Stomach smooth muscle (tissue), 2 donors: ENCODE data around the gene SCRG1.

ENCODE experiments used
- H3K27ac ChIP-seq: one replicate; pipeline ENCODE4 v1.7.0; 2013; ENCODE audit warnings: mild to moderate bottlenecking, low read length, inconsistent platforms
- H3K27me3 ChIP-seq, 2 donors: one replicate each; pipeline ENCODE4 v1.7.0; 2013; ENCODE audit warnings: low read length in 2 of 2; ENCODE audit not compliant: insufficient read depth in 2 of 2, control insufficient read depth in 1 of 2
- H3K36me3 ChIP-seq, 2 donors: one replicate each; pipeline ENCODE4 v1.7.0; 2013; ENCODE audit warnings: low read length in 2 of 2; ENCODE audit not compliant: control insufficient read depth in 2 of 2, insufficient read depth in 2 of 2
- H3K4me1 ChIP-seq: one replicate; pipeline ENCODE4 v1.7.0; 2013; ENCODE audit warnings: low read length; ENCODE audit not compliant: control insufficient read depth, insufficient read depth
- H3K4me3 ChIP-seq, 2 donors: one replicate each; pipeline ENCODE4 v1.7.0; 2013; ENCODE audit warnings: low read length in 2 of 2
- H3K9ac ChIP-seq, 2 donors: one replicate each; pipeline ENCODE4 v1.7.0; 2013; ENCODE audit warnings: low read length in 2 of 2, mild to moderate bottlenecking in 1 of 2
- H3K9me3 ChIP-seq, 2 donors: one replicate each; pipeline ENCODE4 v1.7.0; 2013; ENCODE audit warnings: low read length in 2 of 2; ENCODE audit not compliant: control insufficient read depth in 2 of 2
- donor health status: healthy.
- donor health status: Pancreatic carcinoma.

Gene SCRG1

DNA sequence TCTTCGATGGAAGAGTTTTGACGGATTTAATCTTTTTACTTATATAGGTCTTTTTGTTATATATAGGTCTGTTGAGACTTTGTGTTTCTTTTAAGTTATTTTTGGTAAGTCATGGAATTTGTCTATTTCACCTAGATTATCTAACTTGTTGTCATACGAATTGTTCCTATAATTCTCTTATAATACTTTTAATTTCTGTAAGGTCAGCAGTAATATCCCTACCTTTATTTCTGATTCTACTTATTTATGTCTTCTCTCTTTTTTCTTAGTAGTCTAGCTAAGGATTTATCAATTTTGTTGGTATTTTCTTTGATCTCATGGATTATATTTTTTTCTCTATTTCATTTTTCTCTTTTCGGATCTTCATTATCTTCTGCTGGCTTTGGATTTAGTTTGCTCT lies 16.6 kb downstream of the SCRG1 start:
- Histone ChIP-seq H3K4me1 (peaks cover 3% of the 10 kb centered on the region), H3K9me3 (no peaks in the 10 kb centered on the region), H3K27me3 (no peaks in the 10 kb centered on the region), H3K9ac (no peak overlapping the region), H3K27ac (no peak overlapping the region), H3K36me3 (peaks cover 0 to 4% of the 10 kb centered on the region in 2 donors), H3K4me3 (no peak overlapping the region)

DNA sequence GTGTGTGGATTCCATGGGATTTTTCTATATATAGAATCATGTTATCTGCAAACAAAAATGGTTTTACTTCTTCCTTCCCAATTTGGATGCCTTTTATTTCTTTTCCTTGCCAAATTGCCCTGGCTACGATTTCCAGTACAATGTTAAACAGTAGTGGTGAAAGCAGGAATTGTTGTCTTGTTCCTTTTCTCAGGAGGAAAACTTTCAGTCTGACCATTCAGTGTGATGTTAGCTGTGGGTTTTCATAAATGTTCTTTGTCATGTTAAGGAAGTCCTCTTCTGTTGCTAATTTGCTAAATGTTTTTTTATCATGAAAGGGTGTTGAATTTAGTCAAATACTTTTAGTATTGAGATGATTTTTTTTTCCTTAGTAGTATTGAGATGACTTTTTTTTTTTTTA lies 17.3 kb downstream of the SCRG1 start:
- Histone ChIP-seq H3K27ac (no peak overlapping the region), H3K36me3 (peaks cover 0 to 4% of the 10 kb centered on the region in 2 donors), H3K4me1 (peaks cover 3% of the 10 kb centered on the region), H3K27me3 (no peaks in the 10 kb centered on the region), H3K4me3 (no peak overlapping the region), H3K9me3 (no peaks in the 10 kb centered on the region), H3K9ac (no peak overlapping the region)

DNA sequence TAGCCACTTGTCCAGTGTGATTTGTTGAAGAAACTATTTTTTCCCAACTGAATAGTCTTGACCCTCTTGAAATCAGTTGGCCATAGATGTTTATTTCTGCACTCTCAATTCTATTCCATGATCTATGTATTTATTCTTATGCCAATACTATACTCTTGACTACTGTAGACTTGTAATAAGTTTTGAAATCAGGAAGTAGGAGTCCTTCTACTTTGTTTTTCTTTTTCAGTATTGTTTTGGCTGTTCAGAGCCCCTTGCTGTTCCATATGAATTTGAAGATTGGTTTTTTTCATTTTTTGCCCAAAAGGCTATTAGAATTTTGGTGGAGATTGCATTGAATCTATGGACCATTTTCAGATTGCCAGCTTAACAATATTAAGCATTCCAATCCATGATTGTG lies 17.9 kb downstream of the SCRG1 start:
- peaks cover 3% of the 10 kb centered on the region for H3K4me1 ChIP-seq

DNA sequence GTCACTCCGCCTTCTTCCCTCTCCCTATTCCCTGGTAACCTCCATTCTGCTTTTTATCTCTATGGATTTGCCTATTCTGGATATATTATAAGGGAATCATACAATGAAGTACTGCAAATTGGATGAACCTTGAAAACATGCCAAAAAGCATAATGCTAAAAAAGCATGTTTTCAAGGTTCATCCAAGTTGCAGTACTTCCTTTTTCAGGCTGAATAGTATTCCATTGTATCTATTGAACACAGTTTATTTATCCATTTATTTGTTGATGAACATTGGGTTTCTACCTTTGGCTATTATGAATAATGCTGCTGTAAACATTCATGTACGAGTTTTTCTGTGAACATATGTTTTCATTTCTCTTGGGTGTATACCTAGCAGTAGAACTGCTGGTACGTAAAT lies 19.0 kb downstream of the SCRG1 start:
- no peak overlapping the region for H3K9ac ChIP-seq
- H3K9me3 ChIP-seq: no peaks in the 10 kb centered on the region
- H3K27ac ChIP-seq: no peak overlapping the region
- H3K4me1 ChIP-seq: peaks cover 6% of the 10 kb centered on the region
- H3K4me3 ChIP-seq: no peak overlapping the region
- no peaks in the 10 kb centered on the region for H3K27me3 ChIP-seq
- peaks cover 0 to 4% of the 10 kb centered on the region in 2 donors for H3K36me3 ChIP-seq

More for the DNA sequence above, 17.9 kb downstream of the SCRG1 start:
- Histone ChIP-seq H3K27me3 (no peaks in the 10 kb centered on the region), H3K27ac (no peak overlapping the region), H3K9ac (no peak overlapping the region), H3K4me3 (no peak overlapping the region), H3K9me3 (no peaks in the 10 kb centered on the region), H3K36me3 (peaks cover 0 to 4% of the 10 kb centered on the region in 2 donors)

DNA sequence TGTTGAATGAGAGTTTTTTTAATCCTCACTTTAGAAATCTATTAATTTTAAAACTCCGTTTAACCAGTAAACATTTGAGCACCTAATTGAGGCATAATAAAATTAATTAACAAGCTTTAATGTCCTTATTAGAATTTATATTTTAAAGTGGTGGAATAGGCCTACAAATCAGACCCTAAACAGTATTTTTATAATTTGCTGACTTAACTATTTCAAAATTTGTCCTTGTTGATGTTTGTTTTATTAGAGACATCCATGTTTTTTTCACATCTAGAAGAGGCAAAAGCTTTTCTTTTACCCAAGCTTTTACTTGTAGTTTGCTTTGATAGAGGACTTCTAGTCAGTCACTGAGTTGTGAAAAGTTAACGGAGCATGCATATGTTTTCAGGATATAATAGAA lies 24.3 kb downstream of the SCRG1 start:
- H3K27ac ChIP-seq: peak overlapping the region; percentile 12
- H3K36me3 ChIP-seq: peaks cover 0 to 4% of the 10 kb centered on the region in 2 donors
- peaks cover 9% of the 10 kb centered on the region for H3K4me1 ChIP-seq
- H3K9me3 ChIP-seq: no peaks in the 10 kb centered on the region
- H3K4me3 ChIP-seq: no peak overlapping the region
- no peak overlapping the region for H3K9ac ChIP-seq
- no peaks in the 10 kb centered on the region for H3K27me3 ChIP-seq

DNA sequence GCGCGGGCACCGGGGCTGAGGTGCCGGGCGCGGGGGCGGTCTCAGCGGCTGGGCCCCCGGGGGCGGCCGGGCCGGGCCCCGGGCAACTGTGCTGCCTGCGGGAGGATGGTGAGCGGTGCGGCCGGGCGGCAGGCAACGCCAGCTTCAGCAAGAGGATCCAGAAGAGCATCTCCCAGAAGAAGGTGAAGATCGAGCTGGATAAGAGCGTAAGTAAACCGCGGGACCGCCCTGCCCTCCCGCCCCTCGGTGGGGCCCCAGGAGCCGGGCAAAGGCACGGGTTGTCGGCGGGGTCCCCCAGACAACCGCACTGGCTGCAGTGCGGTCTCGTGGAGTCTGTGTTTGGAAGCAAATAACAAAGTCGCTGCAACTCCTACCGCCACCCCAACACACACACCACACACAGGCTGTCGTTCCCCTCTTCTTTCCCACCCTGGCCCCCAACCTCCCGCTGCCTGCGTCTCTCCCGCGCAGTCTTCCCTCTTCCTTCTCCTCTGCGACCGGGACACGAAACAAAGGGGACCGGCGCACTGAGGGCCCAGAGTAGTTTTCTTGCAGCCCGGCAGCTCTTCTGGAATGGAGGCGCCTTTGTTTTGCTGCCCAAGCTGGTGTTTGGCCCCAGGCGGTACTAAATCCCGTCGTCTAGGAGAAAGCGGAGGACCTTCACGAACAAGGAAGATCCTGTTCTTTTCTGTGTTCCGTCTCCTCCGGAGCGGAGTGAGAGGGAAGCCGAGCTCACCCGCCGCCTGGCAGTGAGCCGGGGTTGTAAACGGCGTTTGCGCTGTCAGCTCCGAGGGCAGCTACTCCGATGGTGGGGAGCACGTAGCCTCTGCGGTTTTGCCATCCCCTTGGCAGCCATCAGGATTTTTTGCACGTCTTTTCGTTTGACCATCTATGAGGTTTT lies 27.4 kb downstream of the SCRG1 start:
- Histone ChIP-seq H3K4me1 (peaks cover 6% of the 10 kb centered on the region), H3K9ac (peak overlapping the region; percentile 80 to 85), H3K4me3 (peak overlapping the region; percentile 94 to 96), H3K36me3 (no peaks in the 10 kb centered on the region), H3K27me3 (no peaks in the 10 kb centered on the region), H3K27ac (peak overlapping the region; percentile 94), H3K9me3 (no peaks in the 10 kb centered on the region)

DNA sequence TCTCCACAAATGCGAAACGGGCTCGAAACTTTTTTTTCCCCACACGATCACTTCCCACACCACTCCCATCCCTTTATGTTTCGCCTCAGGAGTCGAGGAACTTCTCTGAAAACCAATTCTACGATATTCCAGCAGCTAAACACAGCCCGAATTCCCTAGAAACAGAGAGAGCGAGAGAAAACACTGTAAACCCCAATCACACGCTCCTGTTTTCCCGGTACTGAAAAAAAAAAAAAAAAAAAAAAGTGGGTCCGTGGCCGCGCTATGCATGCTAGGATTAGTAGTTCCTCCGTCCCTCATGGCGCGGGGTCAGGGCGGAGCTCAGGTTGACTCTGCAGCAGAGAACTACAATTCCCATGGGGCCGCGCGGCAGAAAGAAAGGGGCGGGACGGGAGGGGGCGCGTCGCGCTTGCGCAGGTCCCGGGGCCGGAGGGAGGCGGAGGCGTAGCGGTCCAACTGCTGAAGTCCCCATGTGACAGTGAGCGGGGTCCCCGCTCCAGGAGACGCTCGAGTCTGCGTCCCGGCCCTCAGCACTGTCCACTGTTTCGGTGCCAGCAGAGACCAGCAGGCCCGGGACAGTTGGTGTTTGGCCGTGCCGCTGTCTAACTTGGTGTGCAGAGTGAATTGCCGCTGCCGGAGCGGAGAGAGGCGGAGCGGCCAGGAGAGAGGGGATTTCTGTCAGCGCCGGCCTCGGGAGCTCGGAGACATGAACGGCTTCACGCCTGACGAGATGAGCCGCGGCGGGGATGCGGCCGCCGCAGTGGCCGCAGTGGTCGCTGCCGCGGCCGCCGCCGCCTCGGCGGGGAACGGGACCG lies 28.2 kb downstream of the SCRG1 start, which contains the start of gene SAP30:
SAP30 (plus strand) TSS at position 478 of the 815 bp plus-strand sequence; CDS start at position 707, 229 bp downstream.
- H3K4me3 ChIP-seq: peak within 1 kb of the TSS; percentile 94 to 96
- H3K4me1 ChIP-seq: peaks cover 6% of the 10 kb centered on the region
- H3K36me3 ChIP-seq: no peaks in the 10 kb centered on the region
- peak within 1 kb of the TSS; percentile 94 for H3K27ac ChIP-seq
- peak within 1 kb of the TSS; percentile 87 to 95 for H3K9ac ChIP-seq
- no peaks in the 10 kb centered on the region for H3K27me3 ChIP-seq
- no peaks in the 10 kb centered on the region for H3K9me3 ChIP-seq

DNA sequence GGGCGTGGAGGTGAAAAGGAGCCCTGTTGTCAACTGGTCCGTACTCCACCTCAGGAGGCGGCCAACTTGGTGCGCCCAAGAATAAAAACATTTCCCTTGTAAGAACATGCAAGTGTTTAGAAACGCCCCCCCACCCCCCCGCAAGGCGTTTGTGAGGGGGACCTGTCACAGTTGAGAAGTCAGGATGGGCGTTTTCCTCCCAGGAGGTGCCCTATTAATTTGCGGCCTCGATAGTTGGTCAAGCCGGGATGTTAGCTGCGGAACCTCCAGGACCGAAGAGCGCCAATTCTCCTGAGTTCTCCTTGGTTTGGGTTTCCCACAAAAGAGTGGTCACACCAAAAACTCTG lies 28.8 kb downstream of the SCRG1 start:
- Histone ChIP-seq H3K4me1 (peaks cover 4% of the 10 kb centered on the region), H3K4me3 (peak overlapping the region; percentile 60 to 94), H3K27ac (peak overlapping the region; percentile 94), H3K36me3 (no peaks in the 10 kb centered on the region), H3K9ac (peak overlapping the region; percentile 87 to 95), H3K27me3 (no peaks in the 10 kb centered on the region), H3K9me3 (no peaks in the 10 kb centered on the region)

DNA sequence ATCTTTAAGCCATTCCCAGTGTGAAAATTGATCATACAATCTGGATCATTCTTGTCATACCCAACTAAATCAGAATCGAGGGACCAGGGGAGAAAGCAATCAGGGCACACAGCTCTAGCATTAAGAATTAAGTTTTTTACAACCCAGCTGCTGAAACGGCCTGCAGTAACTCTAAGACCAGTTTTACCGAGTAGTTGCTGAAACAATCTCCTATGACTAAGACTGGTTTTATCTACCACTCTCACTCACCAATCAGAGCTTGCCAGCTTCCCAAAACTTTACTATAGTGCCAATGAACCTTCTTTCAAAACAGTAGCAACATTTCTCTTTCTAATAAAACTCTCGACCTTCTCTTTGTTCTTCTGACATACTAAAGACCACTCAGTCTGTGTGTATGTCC lies 31.0 kb downstream of the SCRG1 start:
- Histone ChIP-seq H3K9ac (peak overlapping the region in 1 of 2 donors; percentile 5), H3K4me3 (peak overlapping the region in 1 of 2 donors; percentile 52), H3K9me3 (no peaks in the 10 kb centered on the region), H3K36me3 (no peaks in the 10 kb centered on the region), H3K27me3 (no peaks in the 10 kb centered on the region), H3K27ac (no peak overlapping the region), H3K4me1 (peaks cover 2% of the 10 kb centered on the region)

DNA sequence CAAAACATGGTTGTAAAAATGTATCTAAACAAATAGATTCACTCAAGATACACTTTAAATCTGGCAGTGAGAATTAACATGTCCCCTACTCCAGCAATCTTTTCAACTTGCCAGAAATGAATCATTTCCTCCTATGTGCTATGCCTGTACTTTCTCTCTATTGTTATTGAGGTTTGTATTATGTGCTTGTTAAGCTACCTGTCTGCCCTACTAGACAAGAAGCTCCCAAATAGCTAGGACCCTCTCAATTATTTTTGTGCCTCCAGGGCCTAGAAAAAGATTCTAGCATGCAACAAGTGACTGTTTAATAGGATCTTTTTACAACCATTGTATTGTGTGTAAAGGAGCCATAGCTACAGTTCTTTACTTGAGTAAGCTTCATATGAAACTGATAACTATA lies 31.6 kb downstream of the SCRG1 start:
- no peaks in the 10 kb centered on the region for H3K27me3 ChIP-seq
- peak overlapping the region in 1 of 2 donors; percentile 51 for H3K4me3 ChIP-seq
- H3K36me3 ChIP-seq: no peaks in the 10 kb centered on the region
- H3K4me1 ChIP-seq: peaks cover 2% of the 10 kb centered on the region
- H3K27ac ChIP-seq: no peak overlapping the region
- peak overlapping the region in 1 of 2 donors; percentile 5 for H3K9ac ChIP-seq
- H3K9me3 ChIP-seq: no peaks in the 10 kb centered on the region
